GM12865 (cell line): ENCODE measurements around the gene NPLOC4.

Experiments
- DNase-seq: peaks from one replicate; pipeline ENCODE4 v3.0.0; 2010; ENCODE audit warnings: low read depth
- H3K4me3 ChIP-seq: 2 replicates; pipeline ENCODE4 v1.5.1; 2011; ENCODE audit warnings: mild to moderate bottlenecking, low read depth, low read length, control low read depth
- TF ChIP-seq, protein P1 (sequence below): IDR thresholded peaks from 2 replicates; pipeline ENCODE4 v1.5.1; 2011; ENCODE audit warnings: low read length, control low read depth, low read depth, inconsistent platforms; ENCODE audit not compliant: insufficient read depth; ENCODE audit errors: missing control alignments

Gene NPLOC4

GRCh38 chr17:81556175-81556691 lies 80.7 kb downstream of the NPLOC4 start:
- no peak for DNase-seq
- TF ChIP-seq, protein P1, sequence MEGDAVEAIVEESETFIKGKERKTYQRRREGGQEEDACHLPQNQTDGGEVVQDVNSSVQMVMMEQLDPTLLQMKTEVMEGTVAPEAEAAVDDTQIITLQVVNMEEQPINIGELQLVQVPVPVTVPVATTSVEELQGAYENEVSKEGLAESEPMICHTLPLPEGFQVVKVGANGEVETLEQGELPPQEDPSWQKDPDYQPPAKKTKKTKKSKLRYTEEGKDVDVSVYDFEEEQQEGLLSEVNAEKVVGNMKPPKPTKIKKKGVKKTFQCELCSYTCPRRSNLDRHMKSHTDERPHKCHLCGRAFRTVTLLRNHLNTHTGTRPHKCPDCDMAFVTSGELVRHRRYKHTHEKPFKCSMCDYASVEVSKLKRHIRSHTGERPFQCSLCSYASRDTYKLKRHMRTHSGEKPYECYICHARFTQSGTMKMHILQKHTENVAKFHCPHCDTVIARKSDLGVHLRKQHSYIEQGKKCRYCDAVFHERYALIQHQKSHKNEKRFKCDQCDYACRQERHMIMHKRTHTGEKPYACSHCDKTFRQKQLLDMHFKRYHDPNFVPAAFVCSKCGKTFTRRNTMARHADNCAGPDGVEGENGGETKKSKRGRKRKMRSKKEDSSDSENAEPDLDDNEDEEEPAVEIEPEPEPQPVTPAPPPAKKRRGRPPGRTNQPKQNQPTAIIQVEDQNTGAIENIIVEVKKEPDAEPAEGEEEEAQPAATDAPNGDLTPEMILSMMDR, result no peak
- no peak overlapping the region for H3K4me3 ChIP-seq

- H3K4me3 ChIP-seq, result peak overlapping the region; percentile 89
- TF ChIP-seq, protein P1, result no peak
- DNase-seq, result no peak
These were observed 83.2 kb downstream of the NPLOC4 start for GRCh38 chr17:81553616-81554181.

DNA sequence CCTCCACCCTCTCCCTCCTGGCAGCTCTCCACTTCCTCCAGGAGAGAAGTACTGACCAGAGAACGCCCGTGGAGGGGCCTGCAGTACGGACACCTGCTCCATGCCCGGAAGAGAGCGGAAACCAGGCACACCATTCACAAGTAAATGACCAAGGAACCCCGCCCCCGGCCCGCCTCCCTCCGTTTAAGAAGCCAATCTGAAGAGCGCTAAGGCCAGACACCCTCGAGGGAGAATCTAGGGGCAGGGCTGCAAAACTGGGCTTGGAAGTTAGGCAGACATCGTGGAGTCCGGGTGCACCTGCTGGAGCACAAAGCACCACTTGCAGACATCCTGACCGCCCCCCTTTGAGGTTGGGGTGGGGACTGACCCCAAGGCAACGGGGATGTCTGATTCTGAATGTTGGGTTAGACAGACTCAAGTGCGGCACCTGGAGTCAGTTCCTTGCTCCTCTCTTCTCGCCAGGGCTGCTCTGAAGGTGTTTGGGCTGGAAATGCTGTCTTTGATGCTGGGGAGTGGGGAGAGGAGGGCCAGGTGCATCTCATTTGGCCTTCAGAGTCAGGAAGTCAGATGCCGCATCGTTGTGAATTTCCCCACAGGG lies 83.8 kb downstream of the NPLOC4 start:
- TF ChIP-seq, protein P1, result peak; percentile 3
- DNase-seq, result peak; percentile 91
- H3K4me3 ChIP-seq, result peak overlapping the region; percentile 89

DNA sequence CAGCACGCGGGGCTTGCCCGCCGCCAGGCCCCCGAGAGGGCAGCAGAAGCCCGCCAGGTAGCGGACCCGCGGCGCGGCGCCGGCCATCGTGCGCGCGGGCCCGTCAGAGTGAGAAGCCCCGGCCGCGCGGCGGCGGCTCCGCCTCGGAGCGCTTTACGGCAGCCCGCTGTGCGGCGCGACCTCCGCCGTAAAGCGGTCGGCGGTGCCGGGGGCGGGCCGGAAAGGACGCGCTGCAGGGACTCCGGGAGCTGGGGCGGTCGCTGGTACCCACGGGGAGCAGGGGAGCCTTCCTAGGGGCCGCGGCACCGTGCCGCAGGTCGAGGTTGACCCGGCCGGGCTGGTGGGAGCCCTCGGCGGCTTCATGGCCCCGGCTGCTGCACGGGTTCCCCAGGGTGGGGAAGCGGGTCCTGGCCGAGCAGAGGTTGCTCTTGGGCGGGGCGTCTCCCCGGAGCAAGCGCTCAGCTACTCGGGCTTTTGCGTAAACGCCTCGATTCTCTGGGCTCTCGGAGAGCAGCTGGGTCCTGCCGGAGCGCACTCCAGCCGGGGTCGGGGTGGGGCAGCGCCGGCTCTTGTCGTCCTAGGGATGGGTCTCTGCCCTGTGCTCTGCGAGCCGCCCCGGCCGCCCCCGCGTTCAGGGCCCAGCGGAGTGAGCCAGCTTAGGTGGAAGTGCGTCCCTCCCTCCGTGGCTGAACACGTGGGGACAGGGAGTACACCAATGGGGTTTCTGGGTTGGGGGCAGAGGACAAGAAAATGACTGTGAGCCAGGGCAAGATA lies 84.5 kb downstream of the NPLOC4 start, which contains the start of gene FAAP100:
Gene FAAP100, minus strand, starts transcription at position 110 of the 774 bp plus-strand sequence. Its CDS starts 23 bp downstream, at position 87.
- H3K4me3 ChIP-seq, result peak within 1 kb of the TSS; percentile 89
- DNase-seq, result peak; percentile 90
- TF ChIP-seq, protein P1, result no peak

DNA sequence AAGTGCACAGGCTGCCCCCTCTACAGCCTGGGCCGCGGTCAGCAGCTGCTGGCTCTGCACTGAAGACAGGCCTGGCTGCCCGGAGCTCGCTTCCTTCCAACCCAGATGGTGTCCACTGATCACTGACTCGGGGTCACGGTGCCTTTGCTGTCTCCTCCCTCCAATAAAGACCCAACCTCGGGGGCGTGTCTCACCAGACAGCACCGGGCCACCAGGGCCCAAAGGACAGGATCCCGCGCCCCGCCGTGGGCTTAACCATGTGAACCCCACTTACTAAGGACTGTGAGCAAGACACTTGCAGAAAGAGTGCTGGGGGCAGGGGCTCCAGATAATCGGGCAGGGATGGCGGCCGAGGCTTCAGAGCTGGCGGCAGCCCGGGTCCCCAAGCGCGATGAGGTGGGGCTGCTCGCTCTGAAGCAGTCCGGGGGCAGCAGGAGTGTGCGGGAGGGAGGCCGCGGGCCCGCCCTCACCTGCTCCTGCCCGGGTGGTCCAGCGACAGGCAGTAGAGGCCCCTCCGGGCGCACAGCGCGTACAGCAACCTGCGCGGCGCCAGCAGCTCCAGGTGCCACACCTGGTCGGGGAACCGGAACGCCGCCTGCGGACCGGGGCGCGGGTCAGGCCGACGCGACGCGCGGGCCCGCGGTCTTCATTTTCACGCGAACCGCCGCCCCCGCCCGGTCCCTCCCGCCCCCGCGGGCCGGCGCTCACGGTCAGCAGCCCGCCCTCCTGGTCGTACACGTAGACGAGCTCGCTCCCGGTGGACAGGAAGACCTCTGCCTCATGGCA lies 85.3 kb downstream of the NPLOC4 start:
- DNase-seq, result peak; percentile 32
- H3K4me3 ChIP-seq, result peak overlapping the region; percentile 89
- TF ChIP-seq, protein P1, result no peak

DNA sequence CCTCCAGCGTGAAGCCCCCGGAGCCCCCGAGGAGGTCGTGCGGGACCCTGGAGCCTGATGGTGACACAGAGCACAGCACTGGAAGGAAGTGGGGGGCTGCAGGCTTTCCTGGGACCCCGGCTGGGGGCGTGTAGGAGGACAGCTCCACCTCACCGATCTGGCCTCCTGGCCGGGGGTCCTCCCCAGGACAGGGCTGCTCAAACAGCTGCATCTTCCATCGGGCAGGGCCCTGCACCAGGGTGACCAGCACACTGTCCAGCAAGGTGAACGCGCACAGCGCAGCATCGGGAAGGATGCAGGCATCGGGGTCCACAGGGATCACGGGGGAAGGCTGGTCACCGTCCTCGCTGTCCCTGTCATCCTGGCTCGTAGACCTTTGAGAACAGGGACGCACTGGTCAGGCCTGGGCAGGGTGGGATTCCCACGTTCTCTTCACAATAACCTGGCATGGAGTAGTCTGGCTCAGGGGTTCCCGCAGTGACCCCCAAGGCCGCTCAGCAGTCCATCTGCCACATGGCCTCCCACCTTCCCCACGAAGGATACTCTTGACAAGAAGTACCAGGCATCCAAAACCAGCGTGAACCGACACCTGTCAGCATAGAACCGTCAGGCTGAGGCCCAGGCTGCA lies 86.0 kb downstream of the NPLOC4 start:
- H3K4me3 ChIP-seq, result peak overlapping the region; percentile 89
- no peak for DNase-seq
- TF ChIP-seq, protein P1, result no peak
